A549 (cell line): ENCODE results near the gene CCDC70.
"Not testable (repeated sequence)": the region's sequence is repeated elsewhere in the genome, so short reads cannot be mapped to it uniquely, and the experiment has no call there.

Experiments used
- CBX8 ChIP-seq: fragments of 200-600 bp; sonication (generic); IDR thresholded peaks from 2 replicates; pipeline ENCODE4 v1.6.1; 2016
- CEBPB ChIP-seq, 2 experiments: fragments of >200 bp in 1 of 2; sonication (Bioruptor Twin) in 1 of 2; formaldehyde crosslinking in 1 of 2; IDR thresholded peaks; 2 replicates each; pipeline ENCODE4 v1.6.1; 2012 to 2016
- CHD4 ChIP-seq: fragments of 200-600 bp; sonication (generic); IDR thresholded peaks from 2 replicates; pipeline ENCODE4 v1.6.1; 2016; ENCODE audit warnings: antibody characterized with exemption, mild to moderate bottlenecking, borderline replicate concordance
- CTCF ChIP-seq: fragments of >200 bp; sonication (Bioruptor Twin); formaldehyde crosslinking; IDR thresholded peaks from 3 replicates; pipeline ENCODE4 v1.5.1; 2016
- EP300 ChIP-seq, 2 experiments: fragments of >200 bp; sonication (Bioruptor Twin); formaldehyde crosslinking; IDR thresholded peaks; 2 replicates in 1 of 2; 3 replicates in 1 of 2; pipeline ENCODE4 v1.6.1; 2016 to 2017
- ESRRA ChIP-seq: fragments of 150-350 bp; IDR thresholded peaks from 2 replicates; pipeline ENCODE4 v1.6.1; 2014; ENCODE audit warnings: mild to moderate bottlenecking, low read length, borderline replicate concordance
- GATA3 ChIP-seq: IDR thresholded peaks from 2 replicates; pipeline ENCODE4 v1.6.1; 2012; ENCODE audit warnings: borderline replicate concordance
- KDM5A ChIP-seq: fragments of 200-600 bp; sonication (generic); IDR thresholded peaks from 2 replicates; pipeline ENCODE4 v1.6.1; 2016; ENCODE audit warnings: antibody characterized with exemption, mild to moderate bottlenecking
- PHF8 ChIP-seq: fragments of 200-600 bp; sonication (generic); IDR thresholded peaks from 2 replicates; pipeline ENCODE4 v1.6.1; 2016; ENCODE audit warnings: low read depth, mild to moderate bottlenecking, antibody characterized with exemption, moderate library complexity, borderline replicate concordance
- POLR2A ChIP-seq: IDR thresholded peaks from 2 replicates; pipeline ENCODE4 v1.6.1; 2012; ENCODE audit warnings: mild to moderate bottlenecking, low read length
- REST ChIP-seq: fragments of 200-600 bp; sonication (generic); IDR thresholded peaks from 2 replicates; pipeline ENCODE4 v1.6.1; 2016; ENCODE audit warnings: antibody characterized with exemption, mild to moderate bottlenecking, moderate library complexity
- ZSCAN20 ChIP-seq: fragments of 250-450 bp; sonication (Bioruptor Pico); IDR thresholded peaks from 2 replicates; pipeline ENCODE4 v1.8.0; 2022; ENCODE audit warnings: mild to moderate bottlenecking, moderate library complexity
- TF ChIP-seq, protein P1 (sequence below): IDR thresholded peaks from 2 replicates; pipeline ENCODE4 v1.6.1; 2012

- TF ChIP-seq PHF8; CTCF; ZSCAN20 (CRISPR knock-in tag); KDM5A; ESRRA; GATA3; REST; POLR2A; EP300 (IDR thresholded peaks at IDR 0.05); CEBPB (IDR thresholded peaks at IDR 0.05); CBX8; CHD4: not testable (repeated sequence)
- TF ChIP-seq, protein P1, sequence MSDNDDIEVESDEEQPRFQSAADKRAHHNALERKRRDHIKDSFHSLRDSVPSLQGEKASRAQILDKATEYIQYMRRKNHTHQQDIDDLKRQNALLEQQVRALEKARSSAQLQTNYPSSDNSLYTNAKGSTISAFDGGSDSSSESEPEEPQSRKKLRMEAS = not testable (repeated sequence)
These were observed 47.5 kb downstream of the CCDC70 start for GRCh38 chr13:51909265-51909664.
